Measurements from ENCODE around the gene COL24A1.

DNA sequence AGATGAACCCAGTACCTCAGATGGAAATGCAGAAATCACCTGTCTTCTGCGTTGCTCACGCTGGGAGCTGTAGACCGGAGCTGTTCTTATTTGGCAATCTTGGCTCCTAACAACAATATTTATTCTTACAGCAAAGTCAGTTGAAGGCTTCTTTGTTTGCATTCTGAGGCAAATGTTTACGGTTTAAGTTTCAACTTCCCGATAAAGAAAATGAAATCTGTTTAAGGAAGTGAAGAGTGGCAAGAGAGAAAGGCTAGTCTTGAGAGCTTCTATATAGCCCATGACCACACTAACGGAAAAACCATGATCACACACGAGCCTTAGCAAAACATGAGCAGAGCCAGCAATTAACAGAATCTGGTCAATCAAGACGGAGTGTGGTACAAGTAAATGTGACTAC is 325.7 kb downstream of the COL24A1 start:
- TF ChIP-seq, protein P1, sequence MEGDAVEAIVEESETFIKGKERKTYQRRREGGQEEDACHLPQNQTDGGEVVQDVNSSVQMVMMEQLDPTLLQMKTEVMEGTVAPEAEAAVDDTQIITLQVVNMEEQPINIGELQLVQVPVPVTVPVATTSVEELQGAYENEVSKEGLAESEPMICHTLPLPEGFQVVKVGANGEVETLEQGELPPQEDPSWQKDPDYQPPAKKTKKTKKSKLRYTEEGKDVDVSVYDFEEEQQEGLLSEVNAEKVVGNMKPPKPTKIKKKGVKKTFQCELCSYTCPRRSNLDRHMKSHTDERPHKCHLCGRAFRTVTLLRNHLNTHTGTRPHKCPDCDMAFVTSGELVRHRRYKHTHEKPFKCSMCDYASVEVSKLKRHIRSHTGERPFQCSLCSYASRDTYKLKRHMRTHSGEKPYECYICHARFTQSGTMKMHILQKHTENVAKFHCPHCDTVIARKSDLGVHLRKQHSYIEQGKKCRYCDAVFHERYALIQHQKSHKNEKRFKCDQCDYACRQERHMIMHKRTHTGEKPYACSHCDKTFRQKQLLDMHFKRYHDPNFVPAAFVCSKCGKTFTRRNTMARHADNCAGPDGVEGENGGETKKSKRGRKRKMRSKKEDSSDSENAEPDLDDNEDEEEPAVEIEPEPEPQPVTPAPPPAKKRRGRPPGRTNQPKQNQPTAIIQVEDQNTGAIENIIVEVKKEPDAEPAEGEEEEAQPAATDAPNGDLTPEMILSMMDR (IDR thresholded peaks at IDR 0.05; ENCODE audit: extremely low read depth in 1 of 2, insufficient read depth in 1 of 2, low read depth in 1 of 2, low read length in 2 of 2), result no peak
- TF ChIP-seq POLR2A (IDR thresholded peaks at IDR 0.05; ENCODE audit: low read depth, low read length) (no peak), FOS (IDR thresholded peaks at IDR 0.05; ENCODE audit: borderline replicate concordance, insufficient read depth, low read length) (no peak), POLR2AphosphoS5 (IDR thresholded peaks at IDR 0.05; ENCODE audit: insufficient read depth, low read depth, low read length) (no peak), JUN (IDR thresholded peaks at IDR 0.05; ENCODE audit: borderline replicate concordance, insufficient read depth, insufficient read length, low read depth) (no peak), MYC (IDR thresholded peaks at IDR 0.05; ENCODE audit: low read depth, low read length) (no peak)
- TF ChIP-seq, protein P2, sequence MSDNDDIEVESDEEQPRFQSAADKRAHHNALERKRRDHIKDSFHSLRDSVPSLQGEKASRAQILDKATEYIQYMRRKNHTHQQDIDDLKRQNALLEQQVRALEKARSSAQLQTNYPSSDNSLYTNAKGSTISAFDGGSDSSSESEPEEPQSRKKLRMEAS (IDR thresholded peaks at IDR 0.05; ENCODE audit: insufficient read depth, insufficient read length), result no peak

All from endothelial cell of umbilical vein (primary cell).